ENCODE measurements around the gene MALSU1. TPM values are rescaled to one million over a fixed set of nuclear protein-coding genes. Genes with fewer than 3 reads are reported as not detected.
A peak's percentile ranks its signal among the peaks of the same experiment; 100 is the strongest.

The MALSU1 gene
- total and polyA plus RNA-seq, 2 of the 13 experiments (the other 11 are each of a cell fraction or from before 2014, with no cell fraction given) = 72.0 to 141 TPM

DNA sequence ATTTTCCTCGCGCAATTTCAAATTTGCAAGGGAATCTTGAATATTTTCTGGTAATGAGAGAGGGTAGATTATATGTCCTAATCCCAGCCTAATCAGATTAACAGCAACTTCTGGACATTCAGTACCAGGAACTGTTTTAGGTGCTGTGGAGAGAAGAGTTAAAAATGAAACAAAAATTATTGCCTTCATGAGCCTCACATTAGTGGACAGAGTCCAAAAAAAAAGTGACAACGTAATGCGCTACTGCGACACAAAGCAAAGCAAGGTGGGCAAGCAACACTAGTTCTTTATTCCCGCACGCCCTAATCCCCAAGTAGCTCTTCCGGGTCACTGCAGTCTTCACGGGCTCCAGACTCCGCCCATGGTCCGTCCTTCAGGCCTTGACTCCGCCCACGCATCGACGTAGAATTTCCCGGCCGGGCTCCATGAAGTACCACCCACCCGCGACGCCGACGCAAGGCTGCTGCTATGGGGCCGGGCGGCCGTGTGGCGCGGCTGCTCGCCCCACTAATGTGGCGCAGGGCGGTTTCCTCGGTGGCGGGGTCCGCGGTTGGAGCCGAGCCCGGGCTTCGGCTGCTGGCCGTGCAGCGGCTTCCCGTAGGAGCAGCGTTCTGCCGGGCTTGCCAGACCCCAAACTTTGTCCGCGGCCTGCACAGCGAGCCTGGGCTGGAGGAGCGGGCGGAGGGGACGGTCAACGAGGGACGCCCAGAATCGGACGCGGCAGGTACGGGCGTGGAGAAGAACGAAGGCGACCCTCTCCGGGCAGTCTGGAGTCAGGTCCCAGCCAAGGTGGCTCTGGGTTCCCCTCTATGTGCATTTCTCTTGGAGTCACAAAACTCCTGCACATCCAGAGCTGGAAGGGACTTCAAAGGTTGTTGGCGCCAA, at the start of gene MALSU1 (continued):
- TF ChIP-seq, protein P1, sequence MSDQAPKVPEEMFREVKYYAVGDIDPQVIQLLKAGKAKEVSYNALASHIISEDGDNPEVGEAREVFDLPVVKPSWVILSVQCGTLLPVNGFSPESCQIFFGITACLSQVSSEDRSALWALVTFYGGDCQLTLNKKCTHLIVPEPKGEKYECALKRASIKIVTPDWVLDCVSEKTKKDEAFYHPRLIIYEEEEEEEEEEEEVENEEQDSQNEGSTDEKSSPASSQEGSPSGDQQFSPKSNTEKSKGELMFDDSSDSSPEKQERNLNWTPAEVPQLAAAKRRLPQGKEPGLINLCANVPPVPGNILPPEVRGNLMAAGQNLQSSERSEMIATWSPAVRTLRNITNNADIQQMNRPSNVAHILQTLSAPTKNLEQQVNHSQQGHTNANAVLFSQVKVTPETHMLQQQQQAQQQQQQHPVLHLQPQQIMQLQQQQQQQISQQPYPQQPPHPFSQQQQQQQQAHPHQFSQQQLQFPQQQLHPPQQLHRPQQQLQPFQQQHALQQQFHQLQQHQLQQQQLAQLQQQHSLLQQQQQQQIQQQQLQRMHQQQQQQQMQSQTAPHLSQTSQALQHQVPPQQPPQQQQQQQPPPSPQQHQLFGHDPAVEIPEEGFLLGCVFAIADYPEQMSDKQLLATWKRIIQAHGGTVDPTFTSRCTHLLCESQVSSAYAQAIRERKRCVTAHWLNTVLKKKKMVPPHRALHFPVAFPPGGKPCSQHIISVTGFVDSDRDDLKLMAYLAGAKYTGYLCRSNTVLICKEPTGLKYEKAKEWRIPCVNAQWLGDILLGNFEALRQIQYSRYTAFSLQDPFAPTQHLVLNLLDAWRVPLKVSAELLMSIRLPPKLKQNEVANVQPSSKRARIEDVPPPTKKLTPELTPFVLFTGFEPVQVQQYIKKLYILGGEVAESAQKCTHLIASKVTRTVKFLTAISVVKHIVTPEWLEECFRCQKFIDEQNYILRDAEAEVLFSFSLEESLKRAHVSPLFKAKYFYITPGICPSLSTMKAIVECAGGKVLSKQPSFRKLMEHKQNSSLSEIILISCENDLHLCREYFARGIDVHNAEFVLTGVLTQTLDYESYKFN (CRISPR knock-in tag; conservative IDR thresholded peaks at IDR 0.05) = peak; percentile 63
- TF ChIP-seq ZBTB21 (CRISPR knock-in tag; IDR thresholded peaks at IDR 0.05) (peak; percentile 3; the same call in 1 of the 2 replicates), KIAA2018 (CRISPR knock-in tag; IDR thresholded peaks at IDR 0.05; ENCODE audit: borderline replicate concordance) (no peak), ERF (CRISPR knock-in tag; IDR thresholded peaks at IDR 0.05) (peak; percentile 51; the same call in 1 of the 2 replicates), ZBTB7B (CRISPR knock-in tag; IDR thresholded peaks at IDR 0.05) (no peak), ZNF775 (CRISPR knock-in tag; IDR thresholded peaks at IDR 0.05; ENCODE audit: borderline replicate concordance) (no peak), CEBPG (CRISPR knock-in tag; IDR thresholded peaks at IDR 0.05) (0 out of 2 replicates have a peak, but pooled peaks have one; percentile 11), ZNF512B (CRISPR knock-in tag; IDR thresholded peaks at IDR 0.05; ENCODE audit: borderline replicate concordance) (no peak), ATF5 (CRISPR knock-in tag; IDR thresholded peaks at IDR 0.05; ENCODE audit: low read depth) (0 out of 2 replicates have a peak, but pooled peaks have one; percentile 44), SNAI1 (CRISPR knock-in tag; IDR thresholded peaks at IDR 0.05; ENCODE audit: borderline replicate concordance) (peak; percentile 62)
